GM21723 (cell line): ENCODE measurements around the gene TXNRD1.

ENCODE experiments used
- ATAC-seq: cut with Tn5 transposase; IDR thresholded peaks from one replicate; pipeline ENCODE4 v1.9.1; 2021; ENCODE audit warnings: mild to moderate bottlenecking, moderate library complexity; ENCODE audit not compliant: unreplicated experiment

TXNRD1 gene

DNA sequence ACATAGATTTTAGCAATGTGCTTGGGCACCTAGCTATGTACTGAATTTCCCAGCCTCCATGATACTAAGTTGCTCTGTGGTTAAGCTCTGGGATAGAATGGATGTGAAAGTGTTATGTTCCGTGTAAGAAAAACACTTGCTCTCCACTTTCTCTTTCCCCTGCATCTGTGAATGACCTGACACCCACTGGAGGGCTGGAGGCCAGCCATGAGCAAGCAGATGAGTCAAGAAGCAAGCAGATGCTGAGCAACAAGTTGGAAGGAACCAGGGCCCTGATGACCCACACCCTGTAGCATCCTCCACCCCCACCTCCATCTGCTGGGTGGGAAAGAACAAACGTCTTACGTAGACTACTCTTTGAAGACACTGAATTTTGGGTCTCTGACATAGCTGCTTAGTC, 144.6 kb downstream of the TXNRD1 start:
- no peak for ATAC-seq

DNA sequence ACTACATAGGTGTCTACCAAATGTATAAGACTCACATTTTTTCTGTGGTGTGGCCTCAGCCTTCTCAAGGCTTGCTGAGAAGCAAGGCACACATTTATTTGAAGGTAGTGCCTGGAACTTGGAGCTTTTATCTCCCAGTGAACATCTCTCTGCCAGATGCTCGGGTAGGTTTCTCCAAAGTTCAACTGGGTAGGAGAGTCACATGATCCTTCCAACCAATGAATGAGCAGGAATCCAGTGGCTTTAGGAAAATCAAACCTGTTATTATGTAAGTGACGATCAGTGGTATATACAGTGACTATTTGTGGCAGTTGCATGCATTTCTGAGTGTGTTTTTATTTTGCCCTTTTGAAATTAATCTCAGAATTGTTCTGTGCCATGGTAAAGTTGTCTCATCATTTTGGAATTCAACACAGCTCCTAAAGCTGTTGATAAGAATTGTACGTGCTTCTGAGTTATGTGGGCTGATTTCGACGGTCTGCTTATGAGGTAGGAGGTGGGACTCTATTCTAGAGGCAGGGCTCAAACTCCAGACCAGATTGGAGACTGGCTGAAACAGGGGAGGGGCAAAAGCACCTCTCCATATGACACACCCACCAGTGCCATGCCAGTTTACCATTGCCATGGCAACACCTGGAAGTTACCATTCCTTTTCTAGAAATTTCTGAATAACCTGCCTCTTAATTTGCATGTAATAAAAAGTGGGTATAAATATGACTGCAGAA, 145.6 kb downstream of the TXNRD1 start:
- ATAC-seq: no peak

DNA sequence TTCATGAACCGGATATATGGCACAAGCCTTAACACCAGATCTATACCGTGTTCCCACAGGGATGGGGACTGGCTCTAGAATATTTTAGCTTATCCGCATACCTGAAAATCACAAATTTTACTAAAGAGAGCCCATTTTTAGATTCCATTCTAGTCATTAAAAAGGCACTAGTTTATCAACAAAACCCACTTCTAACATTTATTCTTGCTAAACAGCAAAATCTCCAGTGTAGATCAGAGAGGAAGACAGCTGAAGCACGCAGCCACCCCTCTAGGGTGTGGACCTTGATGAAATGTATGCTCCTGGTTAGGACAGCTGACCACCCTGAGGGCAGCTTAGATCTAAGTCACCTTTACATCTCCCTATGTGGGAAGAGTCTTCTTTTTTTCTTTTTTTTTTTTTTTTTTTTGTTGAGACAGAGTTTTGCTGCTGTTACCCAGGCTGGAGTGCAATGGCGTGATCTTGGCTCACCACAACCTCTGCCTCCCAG, 150.4 kb downstream of the TXNRD1 start:
- ATAC-seq: no peak

DNA sequence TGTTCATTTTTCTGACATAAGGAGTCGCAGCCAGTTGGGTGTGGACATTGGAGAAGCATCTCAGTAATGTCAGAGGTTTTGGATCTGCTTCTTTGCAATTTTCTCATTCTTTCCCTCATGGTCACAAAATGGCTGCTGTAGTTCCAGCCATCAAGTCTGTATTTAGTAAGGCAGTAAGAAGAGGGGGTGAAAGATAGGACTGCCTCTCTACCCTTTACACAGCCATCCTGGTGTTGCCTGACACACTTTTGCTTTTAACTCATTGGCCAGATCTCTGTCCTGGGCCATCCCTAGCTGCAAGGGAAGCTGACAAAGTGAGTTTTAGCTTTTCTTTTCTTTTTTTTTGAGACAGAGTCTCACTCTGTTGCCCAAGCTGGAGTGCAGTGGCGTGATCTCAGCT, 154.1 kb downstream of the TXNRD1 start:
- ATAC-seq: no peak

DNA sequence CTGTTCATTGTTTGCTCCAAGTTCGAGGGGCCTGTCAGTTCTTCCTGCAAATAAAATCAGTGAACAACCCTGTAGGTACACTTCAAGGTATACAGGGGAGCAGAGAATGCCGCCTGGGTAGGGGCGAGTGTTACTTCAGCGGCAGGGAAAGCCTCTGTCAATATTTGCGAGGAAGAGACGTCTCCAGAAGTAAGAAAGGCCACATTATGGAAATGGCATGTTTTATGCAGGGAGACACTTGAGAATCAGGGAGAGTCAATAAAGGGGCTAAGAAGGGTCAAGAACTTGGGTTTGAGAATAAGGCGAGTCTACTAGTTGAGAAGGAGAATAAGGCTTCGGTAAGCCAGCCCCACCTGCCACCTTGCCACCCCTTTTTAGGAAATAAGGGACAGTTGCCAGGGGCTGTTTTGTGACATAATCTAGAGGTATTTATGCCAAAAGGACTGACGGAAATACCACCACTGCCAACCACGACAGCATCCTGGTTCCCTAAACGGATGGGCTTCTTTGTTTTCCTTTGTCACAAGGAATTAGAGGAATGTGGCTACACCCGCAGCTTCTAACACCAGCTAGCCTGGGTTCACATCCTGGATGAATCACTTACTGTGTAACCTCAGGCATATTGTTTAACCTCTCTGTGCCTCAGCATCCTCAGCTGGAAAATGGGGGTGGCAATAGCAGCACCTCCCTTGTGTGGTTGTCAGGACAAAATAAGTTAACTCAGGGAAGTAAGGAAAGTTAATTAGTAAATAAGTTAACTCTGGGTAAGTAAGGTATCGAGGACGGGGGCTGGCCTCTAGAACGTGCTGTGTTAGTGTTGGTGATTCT, 155.7 kb downstream of the TXNRD1 start:
- no peak for ATAC-seq

DNA sequence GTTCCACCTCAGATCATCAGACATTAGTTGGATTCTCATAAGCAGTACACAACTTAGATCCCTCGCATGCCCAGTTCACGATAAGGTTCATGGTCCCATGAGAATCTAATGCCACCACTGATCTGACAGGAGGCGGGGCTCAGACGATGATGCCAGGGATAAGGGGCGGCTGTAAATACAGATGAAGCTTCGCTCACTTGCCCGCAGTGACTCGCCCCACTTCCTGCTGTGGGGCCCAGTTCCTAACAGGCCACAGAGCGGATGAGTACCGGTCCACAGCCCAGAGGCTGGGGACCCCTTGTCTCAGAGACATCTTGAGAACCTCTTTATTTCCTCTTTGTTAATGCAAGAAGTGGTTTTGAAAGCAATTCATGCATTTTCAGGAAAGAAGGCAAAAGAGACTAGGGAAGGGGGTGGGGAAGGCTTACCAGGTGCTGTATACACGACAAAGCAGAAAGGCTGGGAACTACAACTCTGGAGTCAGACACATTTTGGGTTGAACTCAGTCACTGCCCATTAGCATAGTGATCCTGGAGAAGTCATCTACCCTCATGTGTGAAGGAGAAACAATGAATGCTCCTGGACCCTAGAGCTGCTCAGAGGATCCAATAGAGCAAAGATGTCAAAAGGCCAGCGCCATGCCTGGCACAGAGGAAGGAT, 156.6 kb downstream of the TXNRD1 start:
- no peak for ATAC-seq

DNA sequence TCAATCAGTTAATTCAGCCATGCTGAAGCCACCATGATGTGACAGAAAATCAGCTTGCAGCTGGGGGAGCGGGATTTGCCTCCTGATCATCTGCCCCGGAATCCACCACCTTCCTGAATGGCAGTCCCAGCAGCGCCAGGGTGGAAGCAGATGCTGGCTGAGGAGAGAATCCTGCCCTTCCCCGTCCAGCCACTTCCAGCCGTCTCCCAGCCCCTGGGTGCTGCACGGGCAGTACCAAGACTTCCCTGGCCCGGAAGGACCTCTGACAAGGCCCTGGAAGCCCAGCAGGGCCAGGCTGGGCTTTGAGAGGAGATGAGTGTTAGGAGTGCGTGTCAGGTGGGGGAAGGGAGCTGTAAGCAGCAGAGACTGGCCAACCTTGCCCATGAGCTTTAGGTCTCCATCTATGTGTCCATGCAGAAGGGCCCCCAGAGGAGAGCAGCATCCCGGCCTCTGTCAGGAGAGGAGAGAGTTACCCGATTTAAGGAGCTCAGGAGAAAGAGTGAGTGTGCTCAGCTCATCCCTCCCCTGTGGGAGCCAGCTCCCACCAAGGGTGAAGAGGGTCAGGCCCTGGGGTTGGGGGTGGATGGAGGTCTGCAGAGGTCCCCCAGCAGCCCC, 157.2 kb downstream of the TXNRD1 start:
- no peak for ATAC-seq

DNA sequence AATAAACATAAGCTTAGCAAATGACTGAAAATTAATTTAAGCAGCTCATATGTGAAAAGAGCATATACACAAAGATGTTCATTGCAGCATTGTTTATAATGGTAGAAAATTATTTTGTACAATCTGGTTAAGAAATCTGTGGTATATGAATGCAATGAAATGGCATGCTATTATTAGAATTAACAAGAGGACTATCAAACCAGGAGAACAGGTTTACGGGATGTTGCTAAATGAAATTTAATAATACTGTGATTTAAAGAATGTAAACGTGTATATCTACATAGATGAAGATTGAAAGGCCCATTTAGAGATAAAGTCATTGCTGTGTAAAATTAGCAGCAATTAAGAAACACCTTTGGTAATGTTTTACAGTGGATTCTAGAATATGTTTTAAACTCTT, 158.5 kb downstream of the TXNRD1 start:
- ATAC-seq: no peak

DNA sequence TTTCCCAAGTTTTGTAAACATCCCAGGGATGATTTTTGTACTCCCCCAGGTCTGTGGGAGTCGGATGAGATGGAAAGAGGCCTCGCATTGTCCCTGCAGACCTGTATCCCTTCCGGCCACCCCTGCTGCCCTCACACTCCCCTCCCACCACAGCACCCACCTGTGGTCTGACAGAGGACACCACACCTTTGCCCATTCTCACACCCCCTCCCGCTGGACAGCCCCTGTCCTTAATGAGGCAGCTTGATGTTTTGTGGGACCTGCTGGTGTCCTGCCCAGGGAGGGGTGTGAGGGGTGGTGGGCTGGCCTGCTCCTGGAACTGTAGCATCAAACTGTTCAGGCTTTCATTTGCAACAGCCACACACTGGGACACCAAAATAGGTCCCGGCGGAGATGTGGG, 159.2 kb downstream of the TXNRD1 start:
- ATAC-seq: no peak

DNA sequence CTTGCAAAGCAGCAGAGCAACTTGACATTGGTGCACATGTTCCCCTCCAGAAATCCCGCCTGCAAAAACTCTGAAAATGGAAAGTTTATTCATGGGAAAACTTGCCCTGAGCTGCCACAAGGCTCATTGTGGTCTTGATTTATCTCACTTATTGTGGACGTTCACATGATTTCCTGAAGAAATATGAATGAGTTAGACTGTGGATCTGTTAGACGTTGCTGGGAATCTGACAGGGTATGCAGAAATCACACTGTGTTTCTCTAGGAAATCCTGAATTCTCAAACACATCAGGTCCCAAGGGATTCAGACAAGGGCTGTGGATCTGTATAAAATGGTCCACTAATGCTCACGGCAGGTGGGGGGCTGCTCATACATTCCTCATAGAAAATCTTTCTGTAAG, 160.2 kb downstream of the TXNRD1 start:
- no peak for ATAC-seq

DNA sequence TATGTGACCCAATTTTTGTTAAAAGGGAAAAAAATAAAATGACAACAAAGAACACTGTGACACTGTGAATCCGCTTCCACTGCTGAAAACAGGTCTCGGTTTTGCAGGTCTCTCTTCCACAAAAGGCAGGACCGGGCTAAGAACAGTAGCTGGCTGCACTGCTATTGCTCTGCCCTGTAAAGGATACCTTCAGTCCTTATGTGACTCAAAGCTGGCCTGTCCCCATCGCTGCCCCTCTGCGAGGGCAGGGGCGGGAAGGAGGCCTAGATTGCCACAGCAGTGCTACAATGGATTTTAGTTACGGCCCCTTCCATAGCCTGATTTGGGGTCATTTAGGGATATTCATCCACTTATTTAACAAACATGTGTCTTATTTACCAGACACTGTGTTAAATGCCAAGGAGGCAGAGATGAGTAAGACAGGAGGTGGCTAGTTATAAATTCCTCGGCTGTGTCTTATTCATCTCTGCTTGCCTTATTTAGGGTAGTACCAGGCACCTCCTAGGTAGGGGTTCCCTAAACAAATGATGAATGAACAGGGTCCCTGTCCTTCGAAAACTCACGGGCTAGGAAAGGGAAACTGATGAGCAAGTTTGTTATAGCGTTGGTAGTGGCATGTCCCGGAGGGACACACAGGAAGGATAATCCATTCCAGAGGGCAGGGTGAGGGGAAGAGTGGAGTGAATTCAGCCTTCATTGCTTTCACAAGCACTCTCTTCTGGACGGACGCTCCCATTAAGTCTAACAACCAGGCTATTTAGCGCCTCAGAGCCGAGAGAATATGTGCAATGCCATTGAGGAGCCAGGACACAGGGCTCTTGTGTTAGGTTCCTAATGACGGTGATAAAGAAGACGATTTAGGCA, 161.3 kb downstream of the TXNRD1 start:
- ATAC-seq: no peak

DNA sequence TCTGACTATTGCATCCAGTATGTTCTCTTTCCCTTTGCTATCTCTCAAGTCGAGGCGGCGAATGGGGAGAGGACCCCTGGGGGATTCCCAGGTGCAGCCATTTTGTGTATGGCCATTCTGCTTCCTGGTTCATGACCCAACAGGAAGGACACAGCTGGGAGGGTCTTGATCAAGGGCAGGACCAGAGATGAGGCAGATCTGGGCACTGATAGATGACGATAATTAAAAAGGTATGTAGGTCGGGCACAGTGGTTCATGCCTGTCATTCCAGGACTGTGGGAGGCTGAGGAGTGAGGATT, 161.9 kb downstream of the TXNRD1 start:
- no peak for ATAC-seq

DNA sequence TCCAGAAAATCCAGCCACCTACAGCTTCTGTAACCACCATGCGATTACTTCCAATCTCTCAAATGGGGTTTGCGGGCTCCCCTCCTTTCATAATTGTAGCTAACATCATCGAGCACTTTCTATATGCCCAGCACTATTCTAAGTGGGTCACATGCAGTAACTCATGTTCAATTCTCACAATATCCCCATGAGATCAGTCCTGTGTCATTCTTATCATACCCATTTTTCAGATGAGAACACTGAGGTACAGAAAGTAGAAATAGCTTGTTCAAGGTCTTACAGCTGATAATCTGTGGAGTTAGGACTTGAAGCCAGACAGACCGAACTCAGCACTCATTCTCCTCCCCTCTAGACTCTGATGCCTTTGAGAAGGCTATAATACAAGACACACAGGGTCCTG, 162.8 kb downstream of the TXNRD1 start:
- no peak for ATAC-seq

DNA sequence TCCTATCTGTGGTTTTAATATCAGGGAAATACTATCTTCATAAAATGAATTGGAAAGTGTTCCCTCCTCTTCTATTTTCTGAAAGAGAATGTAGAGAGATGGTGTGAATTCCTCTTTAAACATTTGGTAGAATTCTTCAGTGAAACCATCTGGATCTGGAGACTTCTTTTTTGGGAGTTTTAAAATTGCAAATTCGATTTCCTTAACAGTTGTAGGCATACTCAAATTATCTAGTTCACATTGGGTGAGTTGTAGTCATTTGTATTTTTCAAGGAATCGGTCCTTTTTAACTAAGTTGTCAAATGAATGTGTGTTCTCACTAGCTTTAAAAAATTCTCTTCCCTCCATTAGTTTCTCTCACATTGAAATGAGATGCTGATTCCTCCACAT, 165.8 kb downstream of the TXNRD1 start:
- ATAC-seq: no peak

DNA sequence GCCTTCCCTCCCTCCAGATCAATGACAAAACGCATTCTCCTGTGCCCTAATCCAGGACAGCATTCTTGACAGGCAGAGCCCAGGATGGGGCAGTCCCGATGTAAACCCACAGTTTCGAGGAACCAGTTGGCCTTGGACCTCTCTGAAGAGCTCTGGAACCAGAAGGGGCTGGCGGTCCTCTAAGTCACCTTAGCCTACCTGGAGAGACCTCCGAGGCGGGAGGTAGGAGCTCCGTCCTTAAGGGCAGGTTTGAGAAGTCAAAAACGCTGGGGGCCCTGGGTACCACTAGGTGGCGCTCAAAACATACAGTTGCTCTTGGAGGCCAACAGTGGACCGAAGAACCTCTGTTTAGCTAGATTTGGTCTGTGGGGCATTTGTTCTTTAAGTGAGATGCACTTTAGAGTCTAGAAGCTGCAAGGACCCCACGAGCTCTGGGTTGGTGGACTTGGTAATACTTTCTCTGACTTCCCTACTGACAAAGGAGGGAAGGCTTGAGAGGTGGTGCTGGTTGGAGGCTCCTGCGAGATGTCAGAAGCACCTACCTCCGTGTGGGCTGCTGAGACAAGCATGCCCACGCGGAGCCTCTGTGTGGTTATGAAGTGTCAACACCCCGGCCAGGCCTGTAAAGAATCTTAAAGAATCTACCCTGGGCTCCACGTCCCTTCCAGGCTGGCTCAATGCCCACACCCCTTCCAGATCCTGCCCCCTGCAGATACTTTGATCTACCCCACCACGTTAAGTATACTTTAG, 166.3 kb downstream of the TXNRD1 start:
- ATAC-seq: no peak

DNA sequence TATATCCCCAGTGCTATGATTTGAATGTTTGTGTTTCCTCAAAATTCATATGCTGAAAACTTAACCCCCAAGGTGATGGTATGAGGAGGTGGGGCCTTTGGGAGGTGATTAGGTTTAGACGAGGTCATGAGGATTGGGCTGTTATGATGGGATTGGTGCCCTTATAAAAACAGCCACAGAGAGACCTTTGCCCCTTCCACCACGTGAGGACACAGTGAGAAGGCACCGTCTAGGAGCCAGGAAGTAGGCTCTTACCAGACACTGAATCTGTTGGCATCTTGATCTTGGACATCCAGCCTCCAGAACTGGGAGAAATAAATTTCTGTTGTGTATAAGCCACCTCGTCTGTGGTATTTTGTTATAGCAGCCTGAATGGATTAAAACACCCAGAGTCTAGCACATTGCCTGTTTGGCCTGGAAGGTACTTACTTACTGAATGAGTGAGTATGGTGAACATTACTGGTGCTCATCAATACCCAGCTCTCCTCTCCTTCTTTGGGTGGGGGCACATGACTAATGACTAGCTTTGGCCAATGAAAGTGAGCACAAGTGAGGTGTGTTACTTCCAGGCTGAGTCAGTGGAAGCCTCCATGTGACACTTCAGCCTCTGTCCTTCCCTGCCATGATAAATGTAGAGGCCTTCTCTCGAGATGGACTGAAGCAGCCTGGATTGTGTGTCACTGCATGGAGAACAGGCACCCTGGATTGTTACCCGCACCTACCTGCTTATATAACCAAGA, 168.7 kb downstream of the TXNRD1 start:
- no peak for ATAC-seq

DNA sequence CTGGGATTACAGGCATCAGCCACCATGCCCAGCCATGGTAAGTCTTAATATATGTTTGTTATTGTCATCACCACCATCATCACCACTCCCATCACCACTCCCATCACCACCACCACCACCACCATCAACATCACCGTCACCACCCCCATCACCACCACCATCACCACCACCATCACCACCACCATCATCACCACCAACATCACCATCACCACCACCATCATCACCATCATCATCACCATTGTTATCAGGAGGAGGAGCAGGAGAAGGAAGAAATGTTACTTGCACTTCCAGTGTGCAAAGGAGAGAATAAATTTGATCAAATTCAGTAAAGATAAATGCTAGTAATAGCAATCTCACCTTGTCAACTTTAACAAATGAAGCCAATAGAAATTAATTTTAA, 169.9 kb downstream of the TXNRD1 start:
- ATAC-seq: no peak

DNA sequence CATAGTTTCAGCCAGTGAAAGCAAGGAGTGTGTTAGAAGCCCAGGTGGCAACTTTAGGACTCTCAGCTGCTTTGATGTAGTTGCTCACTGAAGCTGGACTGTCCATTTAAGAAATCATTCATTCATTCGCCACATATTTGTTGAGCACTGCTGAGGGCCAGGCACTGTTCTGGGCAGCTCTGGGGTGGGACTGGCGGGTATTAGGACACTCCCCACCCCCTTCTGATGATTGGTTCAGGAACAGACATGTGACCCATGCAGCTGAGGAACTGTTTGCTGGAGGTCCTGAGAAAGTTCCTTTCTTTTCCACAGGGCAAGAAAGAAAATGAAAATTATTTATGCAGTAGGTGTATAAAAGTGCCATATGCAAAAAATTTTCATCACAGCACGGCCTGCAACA, 170.9 kb downstream of the TXNRD1 start:
- ATAC-seq: no peak

DNA sequence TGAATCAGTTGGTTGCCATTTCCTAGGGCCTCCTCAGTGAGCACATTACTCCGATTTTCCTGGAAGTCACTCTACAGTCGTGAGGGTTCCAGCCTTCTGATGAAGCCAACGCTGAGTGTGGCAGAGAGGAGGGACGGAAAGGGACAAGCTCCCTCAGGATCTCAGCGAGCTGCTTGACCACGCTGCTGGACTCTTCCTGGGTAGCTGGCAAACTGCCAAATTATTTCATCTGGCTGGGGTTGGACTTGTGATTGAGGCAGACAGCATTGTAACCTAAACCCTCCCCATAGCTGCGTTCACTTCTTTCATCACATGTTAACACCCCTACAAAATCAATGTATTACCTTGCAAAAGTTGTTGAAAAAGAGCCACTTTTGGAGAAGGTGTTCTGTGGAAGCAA, 171.6 kb downstream of the TXNRD1 start:
- ATAC-seq: no peak
